SK-N-MC (cell line): ENCODE measurements around the gene PHB1.

Experiments
- DNase-seq: peaks from one replicate; pipeline ENCODE4 v3.0.0-alpha.2; 2011; ENCODE audit warnings: low read depth, low spot score
- H3K27ac ChIP-seq: fragments of 200-600 bp; sonication (generic); 2 replicates; pipeline ENCODE4 v1.5.1; 2016; ENCODE audit warnings: mixed run types
- H3K36me3 ChIP-seq: fragments of 200-600 bp; sonication (generic); 2 replicates; pipeline ENCODE4 v1.6.1; 2017; ENCODE audit warnings: antibody characterized with exemption, low read length, mixed read lengths; ENCODE audit not compliant: insufficient read depth
- H3K4me3 ChIP-seq: fragments of 200-600 bp; sonication (generic); 2 replicates; pipeline ENCODE4 v1.5.1; 2016
- H3K9ac ChIP-seq: fragments of 200-600 bp; sonication (generic); 2 replicates; pipeline ENCODE4 v1.8.0; 2017; ENCODE audit warnings: mixed run types, mixed read lengths; ENCODE audit not compliant: insufficient read length
- H3K9me3 ChIP-seq: fragments of 200-600 bp; sonication (generic); 2 replicates; pipeline ENCODE4 v1.6.1; 2017; ENCODE audit warnings: low read depth, mild to moderate bottlenecking, antibody characterized with exemption, low read length, moderate library complexity, mixed read lengths
- EZH2 ChIP-seq: fragments of 200-600 bp; sonication (generic); IDR thresholded peaks from one replicate; pipeline ENCODE4 v1.6.1; 2017; ENCODE audit warnings: antibody characterized with exemption
- FOXP2 ChIP-seq: optimal IDR thresholded peaks from 2 replicates; pipeline ENCODE3; 2011; ENCODE audit warnings: mild to moderate bottlenecking, moderate library complexity; ENCODE audit not compliant: insufficient read depth; ENCODE audit errors: extremely low read length, control extremely low read depth
- POLR2AphosphoS5 ChIP-seq: IDR thresholded peaks from 2 replicates; pipeline ENCODE4 v1.6.1; 2012; ENCODE audit warnings: mild to moderate bottlenecking, low read depth, low read length, borderline replicate concordance

Gene PHB1

GRCh38 chr17:49443862-49444261, 29.2 kb upstream of the PHB1 start:
- Histone ChIP-seq H3K27ac (no peak overlapping the region), H3K9ac (no peak overlapping the region), H3K4me3 (no peak overlapping the region), H3K9me3 (no peaks in the 10 kb centered on the region), H3K36me3 (no peaks in the 10 kb centered on the region)
- TF ChIP-seq POLR2AphosphoS5, result no peak
- no peak for TF ChIP-seq FOXP2
- no peak for TF ChIP-seq EZH2
- DNase-seq, result no peak

DNA sequence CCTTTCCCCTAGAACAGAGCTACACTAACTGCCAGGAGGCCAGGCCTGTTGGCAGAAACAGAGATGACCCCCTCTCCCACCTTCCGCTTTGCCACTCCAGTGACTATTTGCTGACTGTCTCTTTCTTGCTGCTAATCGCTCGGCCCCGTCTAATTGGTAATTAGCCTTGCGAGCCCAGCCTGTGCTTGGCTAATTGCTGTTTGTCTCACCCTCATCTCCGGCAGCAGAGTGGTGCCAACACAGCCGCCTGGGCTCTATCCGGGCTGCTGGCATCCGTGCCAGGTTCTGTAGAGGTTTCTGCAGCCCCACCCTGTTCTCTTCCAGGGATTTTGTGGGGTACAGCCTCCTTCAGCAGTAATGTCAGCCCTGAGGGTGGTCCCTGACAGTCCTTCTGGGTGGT, 27.4 kb upstream of the PHB1 start:
- TF ChIP-seq EZH2, result no peak
- TF ChIP-seq FOXP2, result no peak
- TF ChIP-seq POLR2AphosphoS5, result no peak
- Histone ChIP-seq H3K27ac (no peak overlapping the region), H3K4me3 (no peak overlapping the region), H3K9ac (no peak overlapping the region), H3K9me3 (no peaks in the 10 kb centered on the region), H3K36me3 (no peaks in the 10 kb centered on the region)
- DNase-seq, result no peak

GRCh38 chr17:49441578-49441977, 26.9 kb upstream of the PHB1 start:
- Histone ChIP-seq H3K4me3 (no peak overlapping the region), H3K36me3 (no peaks in the 10 kb centered on the region), H3K27ac (no peak overlapping the region), H3K9me3 (no peaks in the 10 kb centered on the region), H3K9ac (no peak overlapping the region)
- DNase-seq, result no peak
- TF ChIP-seq FOXP2 (no peak), POLR2AphosphoS5 (no peak), EZH2 (no peak)

GRCh38 chr17:49440581-49440980, 25.9 kb upstream of the PHB1 start:
- no peaks in the 10 kb centered on the region for H3K9me3 ChIP-seq
- H3K4me3 ChIP-seq, result no peak overlapping the region
- TF ChIP-seq EZH2, result no peak
- TF ChIP-seq POLR2AphosphoS5, result no peak
- TF ChIP-seq FOXP2, result no peak
- H3K27ac ChIP-seq, result no peak overlapping the region
- DNase-seq, result no peak
- no peak overlapping the region for H3K9ac ChIP-seq
- no peaks in the 10 kb centered on the region for H3K36me3 ChIP-seq

DNA sequence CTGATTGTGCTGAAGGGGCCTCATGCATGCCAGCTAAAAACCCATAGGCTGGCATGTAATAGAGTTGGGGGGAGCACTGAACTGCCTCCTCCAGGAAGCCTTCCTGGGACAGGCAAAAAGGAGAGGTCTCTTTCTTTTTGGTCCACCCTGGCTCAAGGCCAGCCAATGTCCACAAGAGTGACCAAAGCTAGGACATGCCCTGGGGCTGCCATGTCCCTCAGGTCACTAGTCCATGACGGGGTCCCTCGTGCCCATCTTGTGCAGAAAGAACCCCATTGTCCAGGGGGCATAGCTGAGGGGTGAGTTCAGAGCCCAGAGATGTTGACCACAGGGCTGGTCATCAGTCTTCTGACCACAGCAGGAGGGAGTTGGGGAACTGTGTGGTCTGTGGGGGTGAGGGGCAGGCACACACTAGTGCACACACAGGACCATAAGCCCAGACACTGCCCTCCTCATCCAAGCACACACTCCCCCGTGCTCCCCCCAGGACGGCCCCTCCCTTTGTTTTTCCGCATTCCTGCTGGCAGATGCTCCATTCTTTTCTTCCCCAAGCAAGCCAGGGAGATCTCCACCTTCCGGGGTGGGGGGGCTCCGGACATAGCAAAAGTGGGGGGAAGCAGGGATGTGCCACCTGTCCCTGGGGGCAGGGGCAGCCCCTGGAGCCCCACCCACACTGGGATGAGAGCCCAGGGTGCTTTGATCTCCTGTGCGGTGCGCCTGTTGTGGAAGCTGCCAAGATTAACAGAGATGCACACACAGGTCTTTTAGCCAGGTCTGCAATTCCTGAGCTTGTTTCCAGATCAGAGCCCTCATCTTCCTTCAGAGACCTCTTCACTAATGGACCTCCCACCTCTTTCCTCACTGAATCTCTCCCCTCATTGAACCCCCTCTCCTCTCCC, 25.2 kb upstream of the PHB1 start:
- no peak for DNase-seq
- TF ChIP-seq EZH2 (no peak), POLR2AphosphoS5 (no peak), FOXP2 (no peak)
- Histone ChIP-seq H3K27ac (no peak overlapping the region), H3K36me3 (no peaks in the 10 kb centered on the region), H3K9ac (no peak overlapping the region), H3K9me3 (no peaks in the 10 kb centered on the region), H3K4me3 (no peak overlapping the region)

- Histone ChIP-seq H3K4me3 (no peak overlapping the region), H3K9ac (no peak overlapping the region), H3K36me3 (no peaks in the 10 kb centered on the region), H3K9me3 (no peaks in the 10 kb centered on the region), H3K27ac (no peak overlapping the region)
- no peak for DNase-seq
- TF ChIP-seq FOXP2 (no peak), POLR2AphosphoS5 (no peak), EZH2 (no peak)
Measured at GRCh38 chr17:49439305-49439672, 24.6 kb upstream of the PHB1 start.

DNA sequence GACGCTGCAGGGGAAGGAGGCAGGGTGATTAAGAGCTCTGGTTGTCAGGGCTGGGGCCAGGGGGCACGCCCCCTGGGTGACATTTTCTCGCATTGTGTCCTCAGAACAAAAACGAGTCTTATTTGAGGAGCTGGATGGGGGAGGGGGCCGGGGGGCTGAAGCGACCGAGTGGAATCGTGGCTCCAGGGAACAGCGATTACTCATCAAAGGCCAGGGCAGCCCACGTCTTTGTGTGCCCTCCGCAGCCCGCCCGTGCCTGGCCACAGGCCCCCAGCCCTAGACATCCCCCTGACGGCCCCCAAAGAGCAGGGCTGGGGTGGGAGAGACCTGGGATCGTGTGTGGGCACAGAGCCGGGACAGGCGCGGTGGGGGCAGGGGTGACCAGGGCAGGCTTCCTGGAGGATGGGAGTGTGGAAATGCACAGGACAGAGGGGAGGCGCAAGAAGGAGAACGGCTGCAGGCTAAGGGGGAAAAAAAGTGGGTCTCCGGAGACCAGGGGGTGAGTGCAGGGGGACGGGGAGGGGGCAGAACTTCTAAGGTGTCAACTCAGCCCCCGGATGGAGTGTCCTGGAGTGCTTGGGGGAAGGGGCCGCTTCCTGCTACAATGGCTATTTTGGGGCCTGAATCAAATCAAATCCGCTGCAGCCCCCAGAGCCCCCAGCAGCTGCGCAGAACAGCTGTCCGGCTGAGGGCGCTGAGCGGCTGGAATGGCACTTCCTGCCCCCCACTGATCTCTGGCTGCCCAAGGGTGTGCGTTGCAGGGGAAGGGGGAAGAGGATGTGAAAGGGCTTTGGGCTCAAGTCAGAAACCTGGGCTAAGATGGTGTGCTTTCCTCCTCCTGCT, 24.0 kb upstream of the PHB1 start:
- TF ChIP-seq EZH2 (no peak), POLR2AphosphoS5 (no peak), FOXP2 (no peak)
- Histone ChIP-seq H3K9me3 (no peaks in the 10 kb centered on the region), H3K36me3 (no peaks in the 10 kb centered on the region), H3K27ac (no peak overlapping the region), H3K4me3 (no peak overlapping the region), H3K9ac (no peak overlapping the region)
- DNase-seq, result no peak

DNA sequence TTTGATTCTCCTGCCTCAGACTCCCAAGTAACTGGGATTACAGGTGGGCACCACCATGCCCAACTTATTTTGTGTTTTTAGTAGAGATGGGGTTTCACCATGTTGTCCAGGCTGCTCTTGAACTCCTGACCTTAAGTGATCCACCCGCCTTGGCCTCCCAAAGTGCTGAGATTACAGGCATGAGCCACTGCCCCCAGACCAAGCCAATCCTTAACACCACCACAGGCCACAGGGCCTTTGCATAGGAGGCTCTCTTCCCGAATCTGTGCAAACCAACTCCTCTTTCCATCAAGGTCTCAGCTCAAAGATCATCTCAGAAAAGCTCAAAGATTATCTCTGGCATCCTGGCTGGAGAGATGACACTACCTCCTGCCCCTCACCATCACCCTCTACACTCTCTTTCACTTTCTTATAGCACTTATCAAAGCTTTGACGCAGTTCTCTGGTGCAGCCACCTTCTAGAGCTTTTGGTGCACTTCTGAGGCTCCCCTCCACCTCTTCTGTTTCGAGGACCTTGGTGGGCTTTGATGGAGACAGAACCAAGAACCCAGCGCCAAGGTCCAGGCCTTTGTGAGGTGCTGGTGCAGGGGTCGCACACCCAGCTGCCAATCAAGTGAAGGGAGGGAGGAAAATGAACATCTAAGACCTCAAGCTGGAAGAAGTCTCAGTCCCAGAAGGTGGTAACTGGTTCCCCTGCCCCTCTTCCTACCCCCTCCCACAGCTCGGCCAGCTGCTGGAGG, 23.2 kb upstream of the PHB1 start:
- H3K4me3 ChIP-seq, result no peak overlapping the region
- DNase-seq, result no peak
- H3K36me3 ChIP-seq, result no peaks in the 10 kb centered on the region
- H3K9me3 ChIP-seq, result no peaks in the 10 kb centered on the region
- no peak overlapping the region for H3K27ac ChIP-seq
- no peak for TF ChIP-seq EZH2
- no peak overlapping the region for H3K9ac ChIP-seq

DNA sequence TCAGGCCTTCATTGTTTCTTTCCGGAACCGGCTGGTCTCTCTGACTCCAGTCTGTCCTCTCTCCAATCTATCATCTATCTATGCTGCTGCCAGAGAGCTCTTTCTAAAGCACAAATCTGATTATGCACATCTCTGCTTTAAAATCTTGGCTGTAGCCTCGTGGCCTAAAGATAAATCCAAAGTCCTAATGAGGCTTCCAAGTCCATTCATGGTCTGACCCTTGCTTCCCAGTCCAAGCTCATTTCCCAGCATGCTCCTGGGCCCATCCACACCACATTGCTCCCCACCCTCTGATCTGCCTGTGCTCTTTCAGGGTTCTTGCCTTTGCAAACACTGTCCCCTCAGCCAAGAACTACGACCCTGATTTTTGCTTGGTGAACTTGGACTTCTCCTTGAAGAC, 21.5 kb upstream of the PHB1 start:
- Histone ChIP-seq H3K9ac (no peak overlapping the region), H3K9me3 (no peaks in the 10 kb centered on the region), H3K27ac (no peak overlapping the region), H3K36me3 (no peaks in the 10 kb centered on the region), H3K4me3 (no peak overlapping the region)
- DNase-seq, result no peak
- TF ChIP-seq POLR2AphosphoS5 (no peak), FOXP2 (no peak), EZH2 (no peak)
